DND-41 (cell line): ENCODE measurements around the gene ALDH1A1.

ENCODE experiments used
- CTCF ChIP-seq: IDR thresholded peaks from 2 replicates; pipeline ENCODE4 v1.5.1; 2012; ENCODE audit warnings: borderline replicate concordance, low read length, moderate library complexity, mild to moderate bottlenecking; ENCODE audit not compliant: poor library complexity, severe bottlenecking; ENCODE audit errors: extremely low read depth
- EZH2 ChIP-seq: IDR thresholded peaks from 3 replicates; pipeline ENCODE4 v1.6.1; 2012; ENCODE audit warnings: borderline replicate concordance, low read depth, mild to moderate bottlenecking, moderate library complexity, low read length, inconsistent platforms; ENCODE audit not compliant: severe bottlenecking

GRCh38 chr9:72904267-72905093 lies 48.4 kb downstream of the ALDH1A1 start:
- TF ChIP-seq CTCF = no peak
- TF ChIP-seq EZH2 = no peak
